Progenitor cell of endocrine pancreas (in vitro differentiated cells): ENCODE measurements around the gene CAMSAP1. TPM values are rescaled to one million over a fixed set of nuclear protein-coding genes. Genes with fewer than 3 reads are reported as not detected.

Experiments used
- DNase-seq: peaks from one replicate; pipeline ENCODE4 v3.0.0; 2021; ENCODE audit warnings: low spot score; ENCODE audit not compliant: unreplicated experiment
- H3K27ac Mint-ChIP-seq: 2 replicates; pipeline ENCODE4 v1.8.0; 2021; ENCODE audit warnings: mild to moderate bottlenecking, moderate library complexity, mixed read lengths
- H3K27me3 Mint-ChIP-seq: 2 replicates; pipeline ENCODE4 v1.8.0; 2021; ENCODE audit warnings: mixed read lengths
- H3K36me3 Mint-ChIP-seq: 2 replicates; pipeline ENCODE4 v1.8.0; 2022; ENCODE audit warnings: mixed read lengths; ENCODE audit not compliant: insufficient read depth
- H3K4me1 Mint-ChIP-seq: 2 replicates; pipeline ENCODE4 v1.8.0; 2021; ENCODE audit warnings: low read depth, mixed read lengths
- H3K4me3 Mint-ChIP-seq: 2 replicates; pipeline ENCODE4 v1.8.0; 2021; ENCODE audit warnings: low read depth, mild to moderate bottlenecking, moderate library complexity, mixed read lengths
- H3K9me3 Mint-ChIP-seq: 2 replicates; pipeline ENCODE4 v1.8.0; 2021; ENCODE audit warnings: low read depth, mixed read lengths
- total RNA-seq: library from RNA; stranded (reverse); gene quantifications from 2 replicates; pipeline ENCODE4 v1.2.1, GENCODE V29; 2021
- TF ChIP-seq, protein P1 (sequence below): fragments of 200-600 bp; sonication (generic); IDR thresholded peaks from one replicate; pipeline ENCODE4 v1.5.0; 2021; ENCODE audit warnings: antibody characterized with exemption, mild to moderate bottlenecking; ENCODE audit not compliant: unreplicated experiment

The CAMSAP1 gene
- total RNA-seq, 1 donor from 2014 or later: 82.2 TPM

DNA sequence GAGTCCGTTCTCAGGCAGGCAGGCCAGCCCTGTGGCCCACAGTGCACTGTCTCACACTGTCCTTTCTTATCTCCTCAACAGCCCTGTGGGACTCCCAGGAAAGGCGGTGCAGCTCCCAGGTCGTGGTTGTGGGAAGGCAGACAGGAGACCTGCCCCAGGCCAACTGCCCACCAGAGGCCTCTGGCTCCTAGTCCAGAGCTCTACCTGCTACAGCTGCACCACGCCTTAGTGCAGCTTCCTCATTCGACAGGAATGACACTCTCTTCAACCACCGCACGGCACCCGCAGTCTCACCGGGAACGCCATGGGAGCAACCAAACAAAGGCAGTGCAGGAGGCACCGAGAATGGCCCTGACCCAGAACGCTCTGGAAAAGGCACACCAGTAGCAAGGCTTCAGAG is 25.3 kb downstream of the CAMSAP1 start:
- no peak overlapping the region for H3K27ac Mint-ChIP-seq
- peaks cover 3% of the 10 kb centered on the region for H3K36me3 Mint-ChIP-seq
- no peaks in the 10 kb centered on the region for H3K27me3 Mint-ChIP-seq
- H3K4me1 Mint-ChIP-seq: peaks cover 33% of the 10 kb centered on the region
- TF ChIP-seq, protein P1, sequence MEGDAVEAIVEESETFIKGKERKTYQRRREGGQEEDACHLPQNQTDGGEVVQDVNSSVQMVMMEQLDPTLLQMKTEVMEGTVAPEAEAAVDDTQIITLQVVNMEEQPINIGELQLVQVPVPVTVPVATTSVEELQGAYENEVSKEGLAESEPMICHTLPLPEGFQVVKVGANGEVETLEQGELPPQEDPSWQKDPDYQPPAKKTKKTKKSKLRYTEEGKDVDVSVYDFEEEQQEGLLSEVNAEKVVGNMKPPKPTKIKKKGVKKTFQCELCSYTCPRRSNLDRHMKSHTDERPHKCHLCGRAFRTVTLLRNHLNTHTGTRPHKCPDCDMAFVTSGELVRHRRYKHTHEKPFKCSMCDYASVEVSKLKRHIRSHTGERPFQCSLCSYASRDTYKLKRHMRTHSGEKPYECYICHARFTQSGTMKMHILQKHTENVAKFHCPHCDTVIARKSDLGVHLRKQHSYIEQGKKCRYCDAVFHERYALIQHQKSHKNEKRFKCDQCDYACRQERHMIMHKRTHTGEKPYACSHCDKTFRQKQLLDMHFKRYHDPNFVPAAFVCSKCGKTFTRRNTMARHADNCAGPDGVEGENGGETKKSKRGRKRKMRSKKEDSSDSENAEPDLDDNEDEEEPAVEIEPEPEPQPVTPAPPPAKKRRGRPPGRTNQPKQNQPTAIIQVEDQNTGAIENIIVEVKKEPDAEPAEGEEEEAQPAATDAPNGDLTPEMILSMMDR: no peak
- no peaks in the 10 kb centered on the region for H3K9me3 Mint-ChIP-seq
- DNase-seq: no peak
- H3K4me3 Mint-ChIP-seq: no peak overlapping the region

DNA sequence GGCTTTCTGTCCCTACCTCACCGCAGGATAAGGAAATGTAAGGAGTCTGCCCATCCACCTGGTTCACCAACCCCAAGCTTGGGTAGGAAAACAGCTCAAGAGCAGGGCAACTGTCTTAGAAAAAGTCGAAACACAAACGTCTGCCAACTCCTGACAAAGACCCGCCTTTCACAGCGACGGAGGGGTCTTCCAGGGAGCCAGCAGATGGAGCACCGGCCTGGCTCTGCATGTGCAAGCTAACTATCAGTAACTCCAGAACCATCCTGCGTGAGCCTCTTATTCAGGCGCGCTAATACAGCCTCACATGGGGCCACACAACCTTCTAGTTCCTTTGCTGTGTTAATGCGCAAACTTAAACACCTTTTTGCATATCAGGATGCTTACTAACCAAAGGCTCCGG is 26.9 kb downstream of the CAMSAP1 start:
- Mint-ChIP-seq H3K4me1 (peaks cover 19% of the 10 kb centered on the region), H3K27ac (no peak overlapping the region), H3K27me3 (no peaks in the 10 kb centered on the region), H3K9me3 (no peaks in the 10 kb centered on the region), H3K4me3 (no peak overlapping the region), H3K36me3 (peaks cover 6% of the 10 kb centered on the region)
- DNase-seq: no peak
- TF ChIP-seq, protein P1: no peak

DNA sequence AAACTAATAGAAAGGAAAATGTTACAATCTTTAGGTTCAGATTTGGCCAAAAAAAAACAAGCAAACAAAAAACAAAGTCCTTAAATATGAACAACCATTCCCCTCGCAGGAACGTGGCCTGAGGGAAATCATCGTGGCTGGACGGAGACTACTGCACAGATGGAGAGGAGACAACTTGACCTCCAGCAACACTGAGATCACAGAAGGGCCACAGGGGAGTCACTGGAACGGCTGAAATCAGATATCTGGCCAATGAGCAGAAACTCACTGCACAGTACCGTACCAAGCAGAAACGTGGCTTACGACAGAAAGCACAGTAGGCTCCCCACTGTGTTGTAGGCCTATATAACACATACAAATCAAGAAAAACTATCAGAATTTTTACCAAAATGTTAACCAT is 27.7 kb downstream of the CAMSAP1 start:
- H3K4me1 Mint-ChIP-seq: peaks cover 12% of the 10 kb centered on the region
- H3K27me3 Mint-ChIP-seq: no peaks in the 10 kb centered on the region
- peaks cover 6% of the 10 kb centered on the region for H3K36me3 Mint-ChIP-seq
- TF ChIP-seq, protein P1: no peak
- H3K9me3 Mint-ChIP-seq: no peaks in the 10 kb centered on the region
- no peak overlapping the region for H3K4me3 Mint-ChIP-seq
- DNase-seq: no peak
- H3K27ac Mint-ChIP-seq: no peak overlapping the region

DNA sequence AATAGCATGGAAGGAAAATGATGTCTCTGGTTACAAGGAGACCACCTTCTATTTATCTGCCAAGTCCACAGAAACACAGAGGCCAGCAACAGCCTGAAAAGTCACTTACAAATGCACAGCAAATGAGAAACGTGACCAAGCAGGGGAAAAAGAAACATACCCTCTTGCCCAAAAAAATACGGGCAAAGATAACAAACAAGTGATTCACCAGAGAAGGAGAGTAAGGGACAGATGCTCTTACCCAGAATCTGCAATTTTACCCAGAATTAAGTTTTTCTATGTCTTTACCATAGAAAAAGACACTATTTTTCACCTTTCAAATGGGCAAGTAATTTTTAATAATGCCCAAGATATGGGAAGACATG is 28.1 kb downstream of the CAMSAP1 start:
- Mint-ChIP-seq H3K36me3 (peaks cover 6% of the 10 kb centered on the region), H3K27ac (no peak overlapping the region), H3K27me3 (no peaks in the 10 kb centered on the region), H3K4me3 (no peak overlapping the region), H3K4me1 (peaks cover 8% of the 10 kb centered on the region), H3K9me3 (no peaks in the 10 kb centered on the region)
- no peak for DNase-seq
- TF ChIP-seq, protein P1: no peak

DNA sequence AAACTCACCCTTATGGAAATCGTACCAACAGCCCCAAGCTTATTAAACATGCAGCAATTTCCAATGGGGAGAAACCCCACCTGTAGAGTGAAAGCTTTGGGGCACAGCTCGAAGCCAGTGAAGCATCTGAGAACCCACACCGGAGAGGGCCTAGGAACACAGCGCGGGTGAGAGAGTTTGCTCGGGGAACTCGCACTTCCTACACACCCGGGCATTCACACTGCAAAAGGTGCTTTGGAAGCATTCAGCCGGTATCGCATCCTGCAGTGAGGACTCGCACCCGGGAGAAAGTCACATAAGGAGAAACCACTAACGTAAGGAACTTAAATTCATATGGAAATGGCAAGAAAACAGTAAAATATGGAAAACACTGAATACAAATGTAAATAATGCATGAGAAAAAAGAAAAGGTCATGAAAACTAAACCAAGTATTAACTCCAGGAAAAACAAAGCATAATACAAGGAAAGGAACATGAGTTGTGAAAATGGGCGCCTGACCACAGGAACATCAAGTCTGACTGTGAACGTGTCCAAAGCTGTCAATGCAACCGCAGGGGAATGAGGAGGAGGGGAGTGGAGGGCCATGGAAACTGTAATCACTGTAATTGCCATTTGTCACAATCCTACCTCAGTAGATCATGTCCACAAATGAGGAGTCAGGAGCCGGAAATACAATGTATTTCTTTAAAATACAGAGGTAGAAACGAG is 28.7 kb downstream of the CAMSAP1 start:
- Mint-ChIP-seq H3K4me3 (no peak overlapping the region), H3K4me1 (peaks cover 9% of the 10 kb centered on the region)
- DNase-seq: no peak

More for the DNA sequence above, 28.7 kb downstream of the CAMSAP1 start:
- no peak overlapping the region for H3K27ac Mint-ChIP-seq
- TF ChIP-seq, protein P1: no peak
- peaks cover 6% of the 10 kb centered on the region for H3K36me3 Mint-ChIP-seq
- no peaks in the 10 kb centered on the region for H3K9me3 Mint-ChIP-seq
- H3K27me3 Mint-ChIP-seq: no peaks in the 10 kb centered on the region
